IMR-90 (cell line): Measurements from ENCODE around the gene SVIL. TPM values are rescaled to one million over a fixed set of nuclear protein-coding genes. Genes with fewer than 3 reads are reported as not detected.
A peak's percentile ranks its signal among the peaks of the same experiment; 100 is the strongest.

Experiments used
- ATAC-seq: fragments of 200-7000 bp; cut with Tn5 transposase; 2 replicates; pipeline ENCODE4 v1.9.1; 2020; ENCODE audit warnings: low read depth, mild to moderate bottlenecking, moderate library complexity
- BruUV-seq: library from RNA; stranded (reverse); fragments of 400-500 nt; replicated peaks from 2 replicates; lab custom pipeline; 2021; lab: Mats Ljungman, UMichigan
- CTCF ChIA-PET: fragments of 300-600 bp; formaldehyde crosslinking; extraction: SDS; loops from one replicate; lab custom pipeline; 2021; ENCODE audit warnings: antibody characterized with exemption; lab: Yijun Ruan, JAX
- POLR2A ChIA-PET: fragments of 300-600 bp; sonication (Branson Sonifier 250); formaldehyde crosslinking; loops from one replicate; lab custom pipeline; 2022; ENCODE audit warnings: antibody characterized with exemption; ENCODE audit not compliant: unreplicated experiment; lab: Charles Lee
- DNase-seq: peaks from one replicate; pipeline ENCODE4 v3.0.0; 2013
- H2AFZ ChIP-seq: replicated peaks from 2 replicates; pipeline ENCODE3; 2013; ENCODE audit warnings: low read length, mild to moderate bottlenecking; ENCODE audit not compliant: poor library complexity
- H2AK5ac ChIP-seq: 2 replicates; pipeline ENCODE4 v1.6.1; 2013; ENCODE audit warnings: low read depth, low read length, inconsistent platforms
- H2AK9ac ChIP-seq: replicated peaks from 2 replicates; pipeline ENCODE3; 2013; ENCODE audit warnings: mild to moderate bottlenecking, low read depth, low read length, moderate library complexity; ENCODE audit not compliant: poor library complexity
- H2BK120ac ChIP-seq: 2 replicates; pipeline ENCODE4 v1.6.1; 2013; ENCODE audit warnings: low read depth, low read length, inconsistent platforms
- H2BK15ac ChIP-seq: 3 replicates; pipeline ENCODE4 v1.6.1; 2013; ENCODE audit warnings: low read depth, low read length, inconsistent platforms
- H2BK20ac ChIP-seq: 2 replicates; pipeline ENCODE4 v1.6.1; 2013; ENCODE audit warnings: low read depth, mild to moderate bottlenecking, inconsistent platforms, low read length, moderate library complexity
- H2BK5ac ChIP-seq: 2 replicates; pipeline ENCODE4 v1.6.1; 2013; ENCODE audit warnings: mild to moderate bottlenecking, low read depth, low read length, inconsistent platforms; ENCODE audit not compliant: poor library complexity, severe bottlenecking
- H3K14ac ChIP-seq: replicated peaks from 2 replicates; pipeline ENCODE4 v1.6.1; 2013; ENCODE audit warnings: low read depth, low read length, inconsistent platforms
- H3K18ac ChIP-seq: 2 replicates; pipeline ENCODE4 v1.6.1; 2013; ENCODE audit warnings: low read depth, low read length, control low read depth
- H3K23ac ChIP-seq: 2 replicates; pipeline ENCODE4 v1.6.1; 2013; ENCODE audit warnings: low read depth, low read length, inconsistent platforms
- H3K27ac ChIP-seq: 2 replicates; pipeline ENCODE4 v1.5.1; 2013; ENCODE audit warnings: mild to moderate bottlenecking, control low read depth, low read length; ENCODE audit not compliant: insufficient read depth
- H3K27me3 ChIP-seq: 2 replicates; pipeline ENCODE4 v1.6.1; 2013; ENCODE audit warnings: low read length; ENCODE audit not compliant: control insufficient read depth, insufficient read depth
- H3K36me3 ChIP-seq: 2 replicates; pipeline ENCODE4 v1.6.1; 2013; ENCODE audit warnings: low read length, mixed read lengths; ENCODE audit not compliant: control insufficient read depth, insufficient read depth
- H3K4ac ChIP-seq: 2 replicates; pipeline ENCODE4 v1.6.1; 2013; ENCODE audit warnings: low read depth, low read length, inconsistent platforms
- H3K4me1 ChIP-seq: 2 replicates; pipeline ENCODE4 v1.6.1; 2013; ENCODE audit warnings: low read length, mixed read lengths; ENCODE audit not compliant: control insufficient read depth, insufficient read depth
- H3K4me2 ChIP-seq: 2 replicates; pipeline ENCODE4 v1.6.1; 2013; ENCODE audit warnings: low read depth, mild to moderate bottlenecking, control low read depth, low read length, moderate library complexity
- H3K4me3 ChIP-seq: 2 replicates; pipeline ENCODE4 v1.5.1; 2013; ENCODE audit warnings: low read depth, mild to moderate bottlenecking, control low read depth, low read length, moderate library complexity; ENCODE audit not compliant: insufficient read depth
- H3K56ac ChIP-seq: 2 replicates; pipeline ENCODE4 v1.6.1; 2013; ENCODE audit warnings: low read length, inconsistent platforms; ENCODE audit not compliant: insufficient read depth; ENCODE audit errors: extremely low read depth
- H3K79me1 ChIP-seq, 2 experiments: 2 replicates each; pipeline ENCODE4 v1.6.1; 2013; ENCODE audit warnings: low read length in 2 of 2, inconsistent platforms in 1 of 2, low read depth in 1 of 2
- H3K9ac ChIP-seq: 2 replicates; pipeline ENCODE4 v1.6.1; 2013; ENCODE audit warnings: low read depth, low read length, control low read depth
- H3K9me1 ChIP-seq: 2 replicates; pipeline ENCODE4 v1.6.1; 2013; ENCODE audit warnings: low read length, inconsistent platforms; ENCODE audit not compliant: insufficient read depth
- H3K9me3 ChIP-seq: 2 replicates; pipeline ENCODE4 v1.6.1; 2013; ENCODE audit warnings: low read length; ENCODE audit not compliant: control insufficient read depth, insufficient read depth
- H4K20me1 ChIP-seq: 2 replicates; pipeline ENCODE4 v1.6.1; 2013; ENCODE audit warnings: low read length, inconsistent platforms; ENCODE audit not compliant: insufficient read depth
- H4K5ac ChIP-seq: 2 replicates; pipeline ENCODE4 v1.6.1; 2013; ENCODE audit warnings: mild to moderate bottlenecking, low read depth, low read length, control low read depth
- H4K8ac ChIP-seq, 2 experiments: 2 replicates each; pipeline ENCODE4 v1.6.1; 2013; ENCODE audit warnings: low read depth in 2 of 2, low read length in 2 of 2, control low read depth in 1 of 2, inconsistent platforms in 1 of 2
- H4K91ac ChIP-seq: 2 replicates; pipeline ENCODE4 v1.6.1; 2013; ENCODE audit warnings: low read depth, low read length, inconsistent platforms; ENCODE audit not compliant: insufficient read depth
- MAZ ChIP-seq: IDR thresholded peaks from 2 replicates; pipeline ENCODE4 v1.6.1; 2012; ENCODE audit warnings: low read depth, mild to moderate bottlenecking, low read length, improper control_type of control experiment, moderate library complexity, borderline replicate concordance
- NFE2L2 ChIP-seq: fragments of 150-350 bp; IDR thresholded peaks from 2 replicates; pipeline ENCODE4 v1.6.1; 2016; ENCODE audit warnings: low read depth, mild to moderate bottlenecking, low read length
- POLR2A ChIP-seq: IDR thresholded peaks from 2 replicates; pipeline ENCODE4 v1.6.1; 2012; ENCODE audit warnings: mild to moderate bottlenecking, low read depth, low read length
- RFX5 ChIP-seq: IDR thresholded peaks from 2 replicates; pipeline ENCODE4 v1.8.0; 2012; ENCODE audit warnings: low read depth, mild to moderate bottlenecking, low read length, moderate library complexity
- WGBS, 2 experiments: methylation state at CpG; one replicate each; pipeline versions ENCODE4 v1.1.5 to v1.1.7; 2013; ENCODE audit warnings: missing lambda C conversion rate in 2 of 2; ENCODE audit not compliant: insufficient read length in 1 of 2; ENCODE audit errors: extremely low coverage in 2 of 2; 5-methylcytosine and 5-hydroxymethylcytosine counted together
- dilution Hi-C: fragments of 300-500 bp; cut with HindIII; formaldehyde crosslinking; loops from one replicate; pipeline ENCODE4 v1.14.3; 2018; ENCODE audit warnings: low sequenced_read_pairs; ENCODE audit not compliant: unreplicated experiment
- in situ Hi-C: fragments of 300-500 bp; cut with MboI; formaldehyde crosslinking; loops from 3 replicates; pipeline ENCODE4 v1.14.3; 2019; ENCODE audit warnings: low sequenced_read_pairs, inconsistent platforms, mixed read lengths
- intact Hi-C: fragments of 100-400 bp; cut with micrococcal nuclease; formaldehyde crosslinking; loops from 2 replicates; pipeline ENCODE4 v1.10.0; 2022
- polyA plus RNA-seq, 3 experiments: library from polyadenylated mRNA; depleted of rRNA; stranded (reverse); fragments of >200 nt; gene quantifications; 2 replicates each; pipeline ENCODE4 v1.2.3, GENCODE V29; 2012; ENCODE audit warnings: low replicate concordance in 1 of 3
- total RNA-seq: library from RNA; depleted of rRNA; stranded (reverse); fragments of >200 nt; gene quantifications from 2 replicates; pipeline ENCODE4 v1.2.3, GENCODE V29; 2012
- TF ChIP-seq, protein P1 (sequence below): fragments of 150-350 bp; IDR thresholded peaks from 2 replicates; pipeline ENCODE4 v1.6.1; 2017; ENCODE audit warnings: mild to moderate bottlenecking, antibody characterized with exemption, low read length, low read depth

The SVIL gene
- total and polyA plus RNA-seq, 2 of the 4 experiments (the other 2 are of a cell fraction), result 11.5 to 11.6 TPM

GRCh38 chr10:29472301-29473086, 162.3 kb downstream of the SVIL start:
- H2BK20ac ChIP-seq, result no peak overlapping the region
- H3K27ac ChIP-seq, result no peak overlapping the region
- no peak overlapping the region for H2BK15ac ChIP-seq
- peaks cover 42% of the 10 kb centered on the region for H3K36me3 ChIP-seq
- H3K79me1 ChIP-seq, result peaks cover 5 to 50% of the 10 kb centered on the region in 2 experiments; a peak in 2 of 4 replicates
- H2BK5ac ChIP-seq, result no peak overlapping the region
- H3K9me1 ChIP-seq, result peaks cover 15% of the 10 kb centered on the region
- peaks cover 27% of the 10 kb centered on the region for H4K20me1 ChIP-seq
- no peaks in the 10 kb centered on the region for H3K27me3 ChIP-seq
- H2AK5ac ChIP-seq, result peak overlapping the region; percentile 70; the same call in 1 of the 2 replicates
- DNase-seq, result no peak
- intact Hi-C loops, result no loop called here
- dilution Hi-C loops, result no loop called here
- in situ Hi-C loops, result no loop called here
- 100% methylated on average over 1 of the region's 5 CpGs; no CpG with 5 or more reads in 1 of the 2 experiments for WGBS, 2 experiments
- H3K4me1 ChIP-seq, result peaks cover 14% of the 10 kb centered on the region
- no peak overlapping the region for H2AFZ ChIP-seq
- POLR2A ChIA-PET, result no interaction called here
- no peaks in the 10 kb centered on the region for H3K9me3 ChIP-seq
- no peak overlapping the region for H3K14ac ChIP-seq
- CTCF ChIA-PET, result no interaction called here
- no peak overlapping the region for H3K4me2 ChIP-seq
- no peak for TF ChIP-seq POLR2A
- TF ChIP-seq, protein P1, sequence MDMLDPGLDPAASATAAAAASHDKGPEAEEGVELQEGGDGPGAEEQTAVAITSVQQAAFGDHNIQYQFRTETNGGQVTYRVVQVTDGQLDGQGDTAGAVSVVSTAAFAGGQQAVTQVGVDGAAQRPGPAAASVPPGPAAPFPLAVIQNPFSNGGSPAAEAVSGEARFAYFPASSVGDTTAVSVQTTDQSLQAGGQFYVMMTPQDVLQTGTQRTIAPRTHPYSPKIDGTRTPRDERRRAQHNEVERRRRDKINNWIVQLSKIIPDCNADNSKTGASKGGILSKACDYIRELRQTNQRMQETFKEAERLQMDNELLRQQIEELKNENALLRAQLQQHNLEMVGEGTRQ, result no peak
- no peak for TF ChIP-seq RFX5
- no peak for TF ChIP-seq MAZ
- no peak for TF ChIP-seq NFE2L2
- ATAC-seq, result no peak
- H4K8ac ChIP-seq, result no peak overlapping the region
- no peak overlapping the region for H4K5ac ChIP-seq
- no peak overlapping the region for H3K4me3 ChIP-seq
- H3K23ac ChIP-seq, result peak overlapping the region; percentile 67
- no peak overlapping the region for H3K18ac ChIP-seq
- H4K91ac ChIP-seq, result no peak overlapping the region
- 0 out of 2 replicates have a peak overlapping the region, but pooled peaks have one; percentile 21 for H3K9ac ChIP-seq
- H2AK9ac ChIP-seq, result peak overlapping the region; percentile 69
- BruUV-seq, result no TSS peak
- no peak overlapping the region for H2BK120ac ChIP-seq
- H3K4ac ChIP-seq, result peak overlapping the region; percentile 51
- H3K56ac ChIP-seq, result no peak overlapping the region
